ENCODE results near the gene PMS1.
"Not testable (repeated sequence)": the region's sequence is repeated elsewhere in the genome, so short reads cannot be mapped to it uniquely, and the experiment has no call there.

Gene PMS1

DNA sequence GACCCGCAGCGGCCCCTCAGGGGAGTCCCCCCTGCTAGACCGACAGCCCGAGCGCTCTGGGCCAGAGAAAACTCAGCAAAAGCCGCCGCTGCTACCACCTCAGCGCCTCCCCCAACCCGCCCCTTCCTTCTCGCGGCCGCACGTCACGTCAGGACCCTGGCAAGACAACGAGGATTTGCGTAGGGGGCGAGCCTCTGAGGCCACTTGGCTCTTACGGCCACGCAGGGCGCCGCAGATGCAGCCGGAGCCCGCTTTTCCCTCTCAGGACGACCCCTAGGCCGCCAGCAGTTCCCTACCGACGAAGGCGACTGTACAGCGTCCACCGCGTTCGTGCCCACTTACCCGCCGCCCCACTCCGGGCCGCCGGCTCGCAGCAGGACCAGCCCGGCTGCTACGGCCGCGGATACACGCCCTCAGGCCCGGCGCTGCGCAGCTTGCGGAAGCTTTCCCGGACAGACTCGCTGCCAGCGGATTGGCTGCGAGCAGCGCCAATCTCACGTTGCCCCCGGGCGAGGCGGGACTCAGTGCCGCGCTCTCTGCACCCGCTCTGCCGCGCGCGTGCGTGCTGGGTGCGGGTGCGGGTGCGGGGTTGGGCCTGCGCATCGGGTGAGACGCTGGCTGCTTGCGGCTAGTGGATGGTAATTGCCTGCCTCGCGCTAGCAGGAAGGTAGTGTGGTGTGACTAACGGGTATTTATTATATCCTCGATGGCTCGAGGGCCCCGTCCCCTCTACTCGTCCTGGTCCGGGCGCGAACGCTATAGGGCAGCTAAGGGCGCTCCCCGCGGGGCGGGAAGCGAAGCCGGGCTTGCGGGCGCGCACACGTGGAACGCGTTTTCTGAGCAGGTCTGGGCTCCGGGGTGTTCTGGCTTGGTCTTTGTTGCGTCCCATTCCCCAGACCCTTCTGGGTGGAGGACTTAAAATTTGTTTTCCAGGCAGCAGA, at the start of gene PMS1, which contains the start of gene ORMDL1:
PMS1 (plus strand) TSS at position 524 of the 941 bp plus-strand sequence. CDS start 7,360 bp downstream, outside the sequence.
ORMDL1 (minus strand) TSS at position 413 of the 941 bp plus-strand sequence. CDS start 1,744 bp downstream, outside the sequence.
- peak; percentile 94 for DNase-seq

DNA sequence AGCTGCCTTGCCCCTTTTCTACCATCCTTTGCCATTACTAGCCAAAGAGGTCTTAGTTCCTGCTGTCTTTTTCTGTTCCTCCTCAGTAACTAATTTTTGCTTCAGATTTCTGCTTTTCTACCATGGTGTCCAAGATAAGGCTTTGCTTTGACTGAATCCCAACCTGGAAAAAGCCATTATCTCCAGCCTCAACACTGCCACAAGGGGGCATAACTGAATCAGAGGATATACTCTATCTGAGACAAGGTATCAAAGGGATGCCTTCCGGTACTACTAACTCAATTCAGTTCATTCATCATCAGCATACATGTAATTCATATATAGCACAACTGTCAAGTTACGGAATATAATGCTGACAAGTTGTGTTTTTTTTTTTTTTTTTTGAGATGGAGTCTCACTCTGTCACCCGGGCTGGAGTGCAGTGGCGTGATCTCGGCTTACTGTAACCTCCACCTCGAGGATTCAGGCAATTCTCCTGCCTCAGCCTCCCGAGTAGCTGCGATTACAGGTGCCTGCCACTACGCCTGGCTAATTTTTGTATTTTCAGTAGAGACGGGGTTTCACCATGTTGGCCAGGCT, 33.1 kb upstream of the PMS1 start:
- peak; percentile 25 for DNase-seq

DNA sequence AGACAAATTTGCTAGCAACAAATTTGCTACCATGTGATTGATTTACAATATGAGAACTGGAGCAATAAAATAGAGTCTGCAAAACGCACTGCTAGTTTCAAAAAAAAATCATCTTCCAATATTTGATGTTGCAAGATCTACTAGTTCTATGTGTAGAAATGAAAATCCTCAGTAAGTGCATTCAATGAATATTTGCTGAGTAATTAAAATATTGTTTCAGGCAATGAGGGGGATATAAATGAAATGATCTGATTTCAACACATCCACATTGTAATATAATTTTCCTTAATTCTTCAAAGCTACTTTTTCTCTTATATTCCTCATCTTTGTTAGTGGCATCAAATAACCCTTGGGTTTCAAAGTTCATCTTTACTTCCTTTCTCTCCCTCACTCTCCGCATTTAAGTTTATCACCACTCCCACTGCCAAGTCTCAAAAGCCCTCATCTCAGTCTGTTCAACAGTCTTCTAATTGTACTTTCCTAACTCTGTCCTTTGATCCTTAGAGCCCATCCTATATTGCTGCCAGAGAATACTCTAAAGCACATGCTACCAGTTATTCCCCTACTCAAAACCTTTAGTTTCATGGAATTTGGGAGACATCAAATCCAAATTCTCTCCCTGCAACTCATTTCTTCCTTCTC, 27.8 kb upstream of the PMS1 start:
- DNase-seq, result no peak

DNA sequence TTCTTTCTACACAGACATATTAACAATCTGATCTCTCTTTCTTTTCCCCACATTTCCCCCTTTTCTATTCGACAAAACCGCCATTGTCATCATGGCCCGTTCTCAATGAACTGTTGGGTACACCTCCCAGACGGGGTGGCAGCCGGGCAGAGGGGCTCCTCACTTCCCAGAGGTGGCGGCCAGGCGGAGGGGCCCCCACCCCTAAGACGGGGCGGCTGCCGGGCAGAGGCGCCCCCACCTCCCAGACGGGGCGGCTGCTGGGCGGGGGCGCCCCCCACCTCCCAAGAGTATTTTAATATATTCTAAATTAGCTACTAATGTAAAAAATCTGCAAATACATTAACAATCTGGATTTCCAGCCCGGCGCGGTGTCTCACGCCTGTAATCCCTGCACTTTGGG, 24.1 kb upstream of the PMS1 start:
- not testable (repeated sequence) for DNase-seq

DNA sequence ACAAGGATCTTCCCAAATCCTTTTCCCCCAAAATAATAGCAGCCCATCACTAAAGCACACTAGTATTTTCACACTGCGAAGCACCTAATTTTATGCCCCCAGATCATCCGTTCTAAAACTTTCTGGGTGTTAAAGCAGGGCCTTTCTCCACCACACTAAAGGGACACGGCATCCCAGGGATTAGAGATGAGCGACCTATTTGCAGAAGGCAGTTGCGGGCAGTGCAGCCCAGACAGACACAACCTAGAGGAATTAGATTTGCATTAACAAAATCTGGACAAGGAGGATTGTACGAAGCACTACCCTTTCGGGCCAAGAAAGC, 22.1 kb upstream of the PMS1 start:
- DNase-seq, result no peak

DNA sequence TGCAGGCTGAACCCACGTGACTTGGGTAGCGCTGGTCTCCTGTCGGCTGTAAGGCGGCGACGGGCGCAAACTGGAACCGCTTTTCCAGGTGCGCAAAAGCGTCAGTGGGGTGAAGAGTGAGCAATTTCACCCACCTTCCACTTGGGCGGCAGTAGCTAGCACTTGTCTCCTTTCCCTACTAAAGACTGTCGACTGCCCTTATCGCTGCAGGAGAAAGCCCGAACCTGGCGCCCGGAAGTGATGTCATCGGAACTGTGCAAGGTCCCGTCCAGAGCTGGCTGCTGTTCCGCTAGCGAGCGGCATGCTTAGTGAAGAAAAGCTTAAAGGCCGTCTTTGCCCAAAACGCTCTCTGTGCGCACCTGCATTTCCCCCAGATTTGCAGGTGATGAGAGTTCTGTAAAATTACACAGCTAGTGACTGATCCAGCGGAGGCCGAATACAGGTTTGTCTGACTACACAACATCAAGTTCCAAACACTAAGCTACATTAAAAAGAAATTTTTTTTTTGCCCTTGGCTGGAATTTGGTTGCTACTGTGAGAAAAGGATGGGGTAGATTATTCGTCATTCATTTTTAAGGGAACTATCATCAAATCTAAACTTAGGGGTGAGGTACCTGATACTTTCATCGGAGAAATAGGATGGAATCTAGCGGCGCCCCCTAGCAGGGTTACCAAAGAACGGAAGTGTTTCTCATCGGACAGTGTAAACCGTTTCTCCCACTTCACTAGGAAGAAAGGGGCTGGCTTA, 21.5 kb upstream of the PMS1 start, which contains the start of gene OSGEPL1:
OSGEPL1 (minus strand) TSS at position 242 of the 748 bp plus-strand sequence. CDS start 1,152 bp downstream, outside the sequence.
- DNase-seq, result peak; percentile 95

DNA sequence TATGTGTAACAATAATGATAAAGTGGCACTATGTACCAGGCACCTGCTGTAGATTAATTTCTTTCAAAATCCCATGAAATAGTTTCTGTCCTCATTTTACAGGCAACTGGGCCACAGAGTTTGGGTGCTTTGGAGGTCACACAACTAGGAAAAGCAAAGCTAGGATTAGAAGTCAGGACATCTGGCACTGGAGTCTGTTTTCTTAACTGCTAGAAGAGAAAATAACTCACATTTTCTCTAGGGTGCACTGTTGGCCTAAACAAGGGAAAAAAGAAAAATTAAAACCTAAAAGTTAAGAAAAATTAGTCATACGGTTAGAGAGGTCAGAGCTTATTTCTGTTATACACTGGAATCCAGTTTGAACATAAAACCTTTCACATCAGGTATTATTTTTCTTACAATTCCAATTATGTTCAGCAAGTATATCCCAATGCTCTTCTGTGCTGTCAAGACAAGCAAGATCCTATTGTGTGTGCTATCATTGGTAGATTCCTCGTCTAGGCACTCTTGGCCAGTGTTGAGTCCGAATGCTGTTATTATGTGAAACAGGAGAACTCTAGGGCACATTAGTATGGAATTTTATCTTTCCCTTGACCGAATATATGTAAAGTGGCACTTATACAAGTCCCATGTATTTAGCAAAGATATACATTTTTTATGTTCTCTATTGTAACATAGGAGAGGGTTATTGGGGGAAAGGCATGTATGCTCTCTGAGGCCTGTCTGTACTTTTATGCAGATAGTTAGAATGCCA, 20.2 kb upstream of the PMS1 start:
- no peak for DNase-seq

DNA sequence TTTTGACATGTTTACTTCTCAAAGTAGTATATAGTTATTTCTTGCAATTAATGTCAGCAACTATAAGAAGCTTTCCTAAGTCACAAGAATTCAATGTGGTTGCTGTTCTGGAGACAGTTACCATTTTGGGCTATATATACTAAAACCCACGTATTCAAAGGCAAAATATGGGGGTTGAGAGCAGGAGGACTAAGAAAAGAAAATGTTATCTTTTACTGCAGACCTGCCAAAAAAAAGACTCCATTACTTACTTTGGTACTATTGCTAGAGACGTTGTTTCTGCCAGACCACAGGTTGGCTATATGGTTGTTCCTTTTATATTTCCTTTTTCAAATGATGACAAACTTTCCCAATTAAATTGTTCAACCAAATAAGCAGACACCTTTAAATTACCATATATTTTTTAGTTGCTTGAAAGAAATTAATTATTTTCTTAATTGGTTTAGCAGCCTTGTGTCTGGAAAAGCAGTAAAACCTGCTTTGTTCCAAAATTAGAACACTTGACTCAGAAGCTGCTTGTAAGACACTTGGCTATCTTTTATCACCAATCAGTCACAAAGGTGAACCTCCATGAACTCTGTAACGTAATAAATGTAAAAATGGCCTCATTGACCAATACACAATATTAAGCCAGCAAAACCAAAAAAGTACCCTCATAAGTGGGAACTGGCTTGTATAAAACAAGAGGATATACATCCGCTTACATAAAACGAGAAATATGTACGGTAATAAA, 13.5 kb upstream of the PMS1 start:
- no peak for DNase-seq

DNA sequence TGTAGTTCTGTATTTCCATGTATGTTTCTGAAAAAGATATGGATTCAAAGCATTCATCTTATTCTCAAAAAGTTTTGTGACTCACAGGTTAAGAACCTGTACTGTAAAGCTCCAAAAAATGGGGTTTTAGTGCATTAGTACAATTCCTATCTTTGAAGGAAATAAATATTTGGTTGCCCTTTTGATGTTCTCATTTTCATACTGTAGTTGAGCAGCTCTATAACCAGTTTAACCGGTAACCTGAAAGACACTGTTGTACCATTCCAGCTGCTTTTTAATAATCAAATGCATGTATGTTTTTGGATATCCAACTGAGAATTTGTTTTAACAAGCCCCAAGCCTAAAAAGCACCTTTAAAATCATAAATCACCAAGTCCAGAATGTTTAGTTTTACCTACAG, 12.0 kb upstream of the PMS1 start:
- DNase-seq, result no peak

DNA sequence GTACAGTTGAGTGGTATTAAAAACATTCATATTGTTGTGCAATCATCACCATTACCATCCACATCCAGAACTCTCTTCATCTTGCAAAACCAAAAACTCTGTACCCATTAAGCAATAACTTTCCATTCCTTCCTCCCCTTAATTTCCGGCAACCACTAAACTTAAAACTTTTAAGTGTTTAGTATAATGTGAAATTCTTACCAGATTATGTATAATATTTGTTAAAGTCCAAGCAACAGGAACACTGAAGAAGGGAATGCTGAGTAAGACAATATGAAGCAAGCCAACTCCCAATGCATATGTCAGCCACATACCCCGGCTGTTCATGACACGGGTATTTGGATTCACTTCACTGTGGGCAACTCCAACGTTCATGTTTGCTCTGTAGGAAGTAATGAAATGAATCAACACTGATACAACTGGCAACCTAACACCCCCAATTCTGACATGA, 2.0 kb upstream of the PMS1 start:
- DNase-seq, result no peak

DNA sequence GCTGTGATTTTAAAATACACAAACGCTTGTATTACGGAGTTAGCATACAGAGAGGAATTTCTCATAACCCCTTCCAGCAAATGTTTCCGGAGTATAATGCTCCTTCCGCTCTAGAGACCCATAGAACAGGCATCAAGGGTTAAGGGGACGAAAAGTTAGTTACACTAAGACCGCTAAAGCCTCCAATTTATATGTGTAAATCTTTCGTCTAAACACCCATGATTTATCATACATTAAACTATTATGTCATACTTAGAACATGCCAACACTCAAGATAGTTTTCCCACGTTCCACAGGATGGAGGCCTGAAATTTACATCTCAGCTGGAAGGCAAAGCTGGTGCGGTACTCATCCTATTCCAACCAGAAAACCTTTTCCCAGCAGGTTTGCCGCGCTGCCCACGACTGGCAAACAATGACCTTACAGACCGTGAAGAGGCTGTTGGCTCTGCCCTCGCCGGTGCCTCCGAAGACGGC, 761 bp upstream of the PMS1 start:
- peak; percentile 69 for DNase-seq

DNA sequence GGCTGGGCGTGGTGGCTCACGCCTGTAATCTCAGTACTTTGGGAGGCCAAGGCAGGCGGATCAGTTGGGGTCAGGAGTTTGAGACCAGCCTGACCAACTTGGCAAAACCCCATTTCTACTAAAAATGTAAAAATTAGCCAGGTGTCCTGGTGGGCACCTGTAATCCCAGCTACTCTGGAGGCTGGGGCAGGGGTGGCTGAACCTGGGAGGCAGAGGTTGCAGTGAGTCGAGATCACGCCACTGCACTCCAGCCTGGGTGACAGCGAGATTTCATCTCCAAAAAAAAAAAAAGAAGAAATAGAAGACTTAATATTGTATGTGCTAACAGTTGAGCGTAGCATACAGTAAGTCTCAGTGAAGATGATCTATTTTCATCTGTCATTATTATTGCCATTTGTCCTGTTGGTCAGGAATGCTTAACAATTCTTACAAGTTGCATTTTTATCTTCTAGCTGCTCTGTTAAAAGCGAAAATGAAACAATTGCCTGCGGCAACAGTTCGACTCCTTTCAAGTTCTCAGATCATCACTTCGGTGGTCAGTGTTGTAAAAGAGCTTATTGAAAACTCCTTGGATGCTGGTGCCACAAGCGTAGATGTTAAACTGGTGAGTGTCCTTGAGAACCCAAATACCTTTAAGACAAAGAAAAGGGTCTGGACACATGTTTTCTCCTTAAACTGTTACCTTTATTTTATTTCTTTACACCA, 7.2 kb downstream of the PMS1 start:
- no peak for DNase-seq

DNA sequence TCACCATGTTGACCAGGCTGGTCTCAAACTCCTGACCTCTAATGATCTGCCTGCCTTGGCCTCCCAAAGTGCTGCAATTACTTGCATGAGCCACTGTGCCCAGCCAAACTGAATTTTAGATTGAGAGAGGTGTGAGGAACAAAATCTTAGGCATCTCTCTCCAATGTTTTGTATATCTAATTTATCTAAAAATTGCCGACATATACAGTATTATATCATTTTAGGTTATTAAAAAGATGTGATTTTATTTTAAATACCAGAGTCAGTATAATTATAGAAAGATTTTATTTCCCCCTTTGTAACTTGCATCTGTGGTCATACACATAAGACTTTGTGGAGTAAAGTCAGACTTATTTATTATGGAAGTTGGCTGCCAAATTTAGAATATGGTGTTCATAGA, 10.1 kb downstream of the PMS1 start:
- DNase-seq, result no peak

DNA sequence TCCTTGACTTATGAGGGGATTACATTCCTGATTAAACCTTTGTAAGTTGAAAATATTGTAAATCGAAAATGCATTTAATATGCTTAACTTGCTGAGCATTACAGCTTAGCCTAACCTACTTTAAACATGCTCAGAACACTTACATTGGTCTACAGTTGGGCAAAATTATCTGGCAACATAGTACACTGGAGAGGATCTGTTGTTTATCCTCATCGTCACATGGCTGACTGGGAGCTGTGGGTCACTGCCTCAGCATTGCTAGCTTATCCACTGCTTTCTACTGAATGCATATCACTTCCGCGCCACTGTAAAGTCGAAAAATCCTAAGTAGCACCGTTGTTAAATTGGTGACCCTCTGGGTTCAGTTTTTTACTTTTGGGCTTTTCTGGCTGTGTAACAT, 13.7 kb downstream of the PMS1 start:
- DNase-seq, result no peak

DNA sequence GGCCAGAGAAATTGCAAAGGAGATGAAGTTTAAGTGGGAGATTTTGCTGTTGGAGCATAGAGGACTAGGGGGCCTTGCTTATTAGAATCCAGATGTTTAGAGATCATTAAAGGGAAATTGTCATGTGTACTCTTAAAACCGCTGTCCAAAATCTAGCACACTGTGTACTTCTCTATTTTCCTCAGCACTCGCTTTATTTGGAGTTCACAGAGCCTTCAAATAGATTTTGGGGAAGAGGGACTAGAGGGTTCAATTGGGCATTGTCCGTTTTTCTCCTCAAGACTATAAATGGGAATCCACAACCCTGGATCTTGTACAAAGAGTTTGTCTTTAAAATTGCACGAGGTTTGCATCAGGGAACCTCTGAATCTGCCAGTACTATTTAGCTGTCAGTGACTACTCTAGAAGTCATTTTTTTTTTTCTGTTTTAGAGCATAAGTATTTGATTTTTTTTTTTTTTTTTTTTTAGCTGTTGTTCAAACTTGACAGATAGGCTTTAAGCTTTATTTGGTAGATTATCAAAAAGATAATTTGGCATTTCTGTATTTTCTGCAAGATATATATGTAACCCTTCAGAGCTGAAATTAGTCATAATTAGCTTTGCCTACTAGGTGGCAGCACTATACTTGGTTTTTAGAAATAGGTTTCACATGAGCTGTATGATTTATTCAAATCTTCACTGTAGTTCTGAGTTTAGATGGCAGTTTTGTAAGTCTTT, 14.2 kb downstream of the PMS1 start:
- DNase-seq, result peak; percentile 45

DNA sequence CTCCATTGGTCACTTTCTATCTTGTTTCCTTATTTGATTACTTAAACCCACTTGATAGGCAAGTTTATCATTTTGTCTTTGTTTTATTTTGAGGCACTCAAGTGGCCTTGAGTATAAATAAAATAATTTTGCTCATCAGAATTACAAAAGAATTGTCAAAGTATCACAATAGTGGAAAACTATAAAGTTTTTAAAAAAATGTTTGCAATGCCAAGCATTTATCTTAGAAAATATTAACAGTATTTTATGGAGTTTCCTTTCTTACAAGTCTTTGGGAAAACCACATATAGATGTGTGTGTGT, 14.7 kb downstream of the PMS1 start:
- DNase-seq, result no peak

DNA sequence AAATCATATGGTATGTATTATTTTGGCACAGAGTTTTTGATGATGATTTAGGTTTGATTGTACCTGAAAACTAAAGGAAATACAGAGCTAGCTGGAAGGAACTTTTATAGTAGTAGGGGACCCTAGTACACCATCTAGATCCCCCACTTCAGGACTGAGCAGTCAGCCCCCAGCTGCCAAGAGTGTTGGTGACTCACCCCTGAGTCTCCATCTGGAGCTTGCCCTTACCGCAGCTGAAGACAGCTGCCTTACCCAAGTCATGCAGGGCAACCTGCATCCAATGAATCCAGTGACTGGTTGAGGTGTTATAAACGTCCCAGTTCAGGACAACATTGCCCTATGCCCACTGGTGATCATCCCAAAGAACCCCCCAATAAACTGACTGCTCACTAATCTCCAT, 15.3 kb downstream of the PMS1 start:
- DNase-seq, result no peak

DNA sequence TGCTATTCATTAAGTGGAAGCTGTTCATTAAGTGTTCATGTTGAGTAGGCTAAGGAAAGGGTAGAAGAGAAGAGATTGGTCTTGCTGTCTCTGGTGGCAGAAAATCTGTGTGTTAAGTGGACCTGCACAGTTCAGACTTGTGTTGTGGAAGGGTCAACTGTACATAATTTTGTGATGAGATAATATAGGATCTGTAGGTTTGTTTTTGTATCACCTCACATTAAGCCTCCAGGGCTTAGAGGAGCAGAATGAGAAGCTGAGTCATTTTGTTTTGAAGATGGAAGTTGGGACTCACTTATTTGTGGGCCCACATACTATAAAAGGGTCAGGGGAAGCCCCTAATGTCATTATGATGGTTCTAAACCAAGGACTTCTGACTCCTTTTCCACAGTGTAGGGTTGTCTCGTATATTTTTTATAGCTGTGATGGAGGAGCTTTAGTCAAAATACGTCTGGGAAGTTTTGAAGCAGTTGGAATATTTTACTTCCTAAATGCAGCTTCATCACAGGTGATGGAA, 18.2 kb downstream of the PMS1 start:
- no peak for DNase-seq

DNA sequence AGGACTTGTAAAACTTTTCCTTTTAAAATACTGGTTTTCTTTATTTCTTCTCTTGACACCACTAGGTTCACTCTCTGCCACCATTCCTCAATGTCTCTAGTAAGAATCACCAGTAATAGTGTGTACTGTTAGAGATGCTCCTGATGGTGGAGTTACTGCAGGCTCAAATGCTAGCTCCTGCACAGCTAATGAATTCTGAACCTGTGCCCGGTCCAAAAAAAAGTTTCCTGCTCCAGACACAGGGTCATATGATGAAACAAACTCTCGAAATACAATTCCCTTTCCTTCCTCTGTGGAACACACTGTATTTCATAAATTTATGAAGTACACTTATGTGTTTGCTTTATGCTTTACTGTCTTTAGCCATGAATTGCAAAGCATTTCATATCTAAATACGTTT, 19.2 kb downstream of the PMS1 start:
- no peak for DNase-seq
